PC-3 (cell line): Measurements from ENCODE around the gene RPL13. TPM values are rescaled to one million over a fixed set of nuclear protein-coding genes. Genes with fewer than 3 reads are reported as not detected.
"Not testable (repeated sequence)": the region's sequence is repeated elsewhere in the genome, so short reads cannot be mapped to it uniquely, and the experiment has no call there.

Experiments
- ATAC-seq: fragments of 200-7000 bp; cut with Tn5 transposase; 2 replicates; pipeline ENCODE4 v1.9.1; 2020; ENCODE audit warnings: mild to moderate bottlenecking, moderate library complexity
- BruUV-seq: library from RNA; stranded (reverse); fragments of 400-500 nt; replicated peaks from 2 replicates; lab custom pipeline; 2021; lab: Mats Ljungman, UMichigan
- CTCF ChIA-PET: fragments of 300-600 bp; sonication (Branson Sonifier 250); formaldehyde crosslinking; loops from one replicate; lab custom pipeline; 2022; ENCODE audit warnings: antibody characterized with exemption; lab: Charles Lee
- POLR2A ChIA-PET: fragments of 300-600 bp; sonication (Branson Sonifier 250); formaldehyde crosslinking; loops from one replicate; lab custom pipeline; 2022; ENCODE audit warnings: antibody characterized with exemption; ENCODE audit not compliant: unreplicated experiment; lab: Charles Lee
- DNase-seq: peaks from one replicate; pipeline ENCODE4 v3.0.0-alpha.2; 2015
- H2AFZ ChIP-seq: fragments of 300-600 bp; sonication (generic); 2 replicates; pipeline ENCODE4 v1.6.0; 2016; ENCODE audit warnings: antibody characterized with exemption, low read length
- H3F3A ChIP-seq: fragments of 300-600 bp; sonication (generic); one replicate; pipeline ENCODE4 v1.6.0; 2017; ENCODE audit warnings: antibody characterized with exemption, low read length, control low read depth, mild to moderate bottlenecking; ENCODE audit not compliant: unreplicated experiment
- H3K27ac ChIP-seq: fragments of 300-600 bp; sonication (generic); 2 replicates; pipeline ENCODE4 v1.5.1; 2016; ENCODE audit warnings: mild to moderate bottlenecking, low read length
- H3K27me3 ChIP-seq: fragments of 300-600 bp; sonication (generic); 2 replicates; pipeline ENCODE4 v1.6.1; 2016; ENCODE audit warnings: low read length, mixed read lengths
- H3K36me3 ChIP-seq: fragments of 300-600 bp; sonication (generic); 2 replicates; pipeline ENCODE4 v1.6.1; 2016; ENCODE audit warnings: low read depth, mixed run types, low read length, mixed read lengths
- H3K4me1 ChIP-seq: fragments of 300-600 bp; sonication (generic); 2 replicates; pipeline ENCODE4 v1.5.1; 2016; ENCODE audit warnings: low read length; ENCODE audit not compliant: insufficient read depth
- H3K4me2 ChIP-seq: fragments of 300-600 bp; sonication (generic); 2 replicates; pipeline ENCODE4 v1.6.0; 2016; ENCODE audit warnings: low read length
- H3K4me3 ChIP-seq: fragments of 300-600 bp; sonication (generic); 2 replicates; pipeline ENCODE4 v1.5.1; 2016; ENCODE audit warnings: mild to moderate bottlenecking, low read length, mixed read lengths
- H3K79me2 ChIP-seq: fragments of 300-600 bp; sonication (generic); 2 replicates; pipeline ENCODE4 v1.6.1; 2017; ENCODE audit warnings: low read length, mixed read lengths
- H3K9ac ChIP-seq: fragments of 300-600 bp; sonication (generic); 2 replicates; pipeline ENCODE4 v1.6.0; 2016; ENCODE audit warnings: mild to moderate bottlenecking, low read length
- H3K9me2 ChIP-seq: fragments of 300-600 bp; sonication (generic); replicated peaks from 2 replicates; pipeline ENCODE4 v1.6.1; 2016; ENCODE audit warnings: mixed run types, low read length, mixed read lengths
- H3K9me3 ChIP-seq: fragments of 300-600 bp; sonication (generic); 2 replicates; pipeline ENCODE4 v1.6.1; 2016; ENCODE audit warnings: low read length, mixed read lengths
- H4K20me1 ChIP-seq: fragments of 300-600 bp; sonication (generic); 2 replicates; pipeline ENCODE4 v1.6.1; 2016; ENCODE audit warnings: low read length, mixed read lengths
- CTCF ChIP-seq: fragments of 300-600 bp; sonication (generic); conservative IDR thresholded peaks from 2 replicates; pipeline ENCODE4 v1.5.1; 2017; ENCODE audit warnings: antibody characterized with exemption, low read depth, mild to moderate bottlenecking, low read length
- EZH2 ChIP-seq: fragments of 300-600 bp; sonication (generic); IDR thresholded peaks from one replicate; pipeline ENCODE4 v1.6.1; 2017; ENCODE audit warnings: antibody characterized with exemption, mild to moderate bottlenecking, low read length; ENCODE audit not compliant: unreplicated experiment
- EZH2phosphoT487 ChIP-seq: fragments of 300-600 bp; sonication (generic); IDR thresholded peaks from 2 replicates; pipeline ENCODE4 v1.6.1; 2018; ENCODE audit warnings: mild to moderate bottlenecking, antibody characterized with exemption, low read length, borderline replicate concordance
- intact Hi-C: fragments of 100-400 bp; cut with micrococcal nuclease; formaldehyde crosslinking; loops from 2 replicates; pipeline ENCODE4 v1.9.0; 2023
- total RNA-seq: library from RNA; depleted of rRNA; stranded (reverse); fragments of >200 nt; gene quantifications from 2 replicates; pipeline ENCODE4 v1.2.3, GENCODE V29; 2014

RPL13 gene
- total RNA-seq, 1 experiment from 2014 or later: 3,236 TPM

- Histone ChIP-seq H3K4me2 (no peak overlapping the region), H3K36me3 (peaks cover 5% of the 10 kb centered on the region), H3F3A (no peaks in the 10 kb centered on the region), H3K27me3 (no peaks in the 10 kb centered on the region), H3K4me1 (peaks cover 9% of the 10 kb centered on the region), H3K9me3 (no peaks in the 10 kb centered on the region), H3K9ac (no peak overlapping the region), H3K9me2 (no peaks in the 10 kb centered on the region), H3K27ac (no peak overlapping the region), H3K4me3 (no peak overlapping the region), H4K20me1 (no peaks in the 10 kb centered on the region), H2AFZ (no peak overlapping the region), H3K79me2 (no peaks in the 10 kb centered on the region)
- TF ChIP-seq EZH2phosphoT487 (no peak), EZH2 (no peak), CTCF (no peak)
- ChIA-PET POLR2A (no interaction called here), CTCF (no interaction called here)
- DNase-seq (no peak), ATAC-seq (no peak)
- BruUV-seq: no TSS peak
- intact Hi-C loops: no loop called here
These were observed 26.4 kb downstream of the RPL13 start for GRCh38 chr16:89586853-89587252.

GRCh38 chr16:89587676-89588075 lies 27.2 kb downstream of the RPL13 start:
- BruUV-seq, ATAC-seq, H3F3A ChIP-seq, intact Hi-C loops, H3K9me3 ChIP-seq, H3K79me2 ChIP-seq, H3K4me2 ChIP-seq, H3K4me3 ChIP-seq, H3K27ac ChIP-seq, H3K9me2 ChIP-seq, H3K9ac ChIP-seq, H2AFZ ChIP-seq, H3K4me1 ChIP-seq, DNase-seq, POLR2A ChIA-PET, H3K27me3 ChIP-seq, H4K20me1 ChIP-seq, H3K36me3 ChIP-seq, CTCF ChIA-PET: not testable (repeated sequence)

- Histone ChIP-seq H3K4me2 (no peak overlapping the region), H3K79me2 (no peaks in the 10 kb centered on the region), H3K36me3 (peaks cover 5% of the 10 kb centered on the region), H3F3A (no peaks in the 10 kb centered on the region), H3K4me3 (no peak overlapping the region), H3K27ac (no peak overlapping the region), H3K27me3 (no peaks in the 10 kb centered on the region), H4K20me1 (no peaks in the 10 kb centered on the region), H3K4me1 (no peaks in the 10 kb centered on the region), H3K9ac (no peak overlapping the region), H3K9me3 (no peaks in the 10 kb centered on the region), H3K9me2 (no peaks in the 10 kb centered on the region), H2AFZ (no peak overlapping the region)
- BruUV-seq: no TSS peak
- DNase-seq (no peak), ATAC-seq (no peak)
- TF ChIP-seq EZH2phosphoT487: no peak
- TF ChIP-seq CTCF: no peak
- no peak for TF ChIP-seq EZH2
- POLR2A ChIA-PET: no interaction called here
- CTCF ChIA-PET: no interaction called here
- intact Hi-C loops: no loop called here
These were observed 28.1 kb downstream of the RPL13 start for GRCh38 chr16:89588413-89589109.
